GM12874 (cell line): ENCODE results near the gene SPANXN3.

Source experiments
- CTCF ChIP-seq: IDR thresholded peaks from 2 replicates; pipeline ENCODE4 v1.5.1; 2011; ENCODE audit warnings: low read depth, mild to moderate bottlenecking, control low read depth, low read length, moderate library complexity; ENCODE audit not compliant: insufficient read depth

The SPANXN3 gene

GRCh38 chrX:143462696-143463095 lies 54.6 kb downstream of the SPANXN3 start:
- TF ChIP-seq CTCF: no peak

GRCh38 chrX:143461606-143462005 lies 55.7 kb downstream of the SPANXN3 start:
- TF ChIP-seq CTCF: no peak
